ENCODE measurements around the gene CFTR.

DNA sequence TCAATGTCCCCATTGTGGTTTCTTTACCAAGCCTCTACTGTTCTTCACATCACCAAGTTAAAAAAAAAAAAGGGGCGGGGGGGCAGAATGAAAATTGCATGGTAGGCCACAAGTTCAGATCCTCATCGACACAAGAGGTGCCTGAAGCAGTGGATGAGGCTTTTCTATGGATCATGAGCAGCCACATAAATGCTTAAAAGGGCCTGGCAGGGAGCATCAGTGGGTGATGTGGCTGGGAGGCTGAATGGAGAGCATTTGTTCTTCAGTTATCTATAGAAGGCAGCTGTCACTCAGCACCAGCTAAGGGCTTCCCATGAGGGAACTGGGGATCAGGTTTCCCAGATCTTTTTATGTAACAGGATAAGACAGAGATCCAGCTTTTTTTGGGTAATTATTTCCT lies 117.9 kb downstream of the CFTR start:
- TF ChIP-seq POLR2A (IDR thresholded peaks at IDR 0.05): no peak
- TF ChIP-seq, protein P1, sequence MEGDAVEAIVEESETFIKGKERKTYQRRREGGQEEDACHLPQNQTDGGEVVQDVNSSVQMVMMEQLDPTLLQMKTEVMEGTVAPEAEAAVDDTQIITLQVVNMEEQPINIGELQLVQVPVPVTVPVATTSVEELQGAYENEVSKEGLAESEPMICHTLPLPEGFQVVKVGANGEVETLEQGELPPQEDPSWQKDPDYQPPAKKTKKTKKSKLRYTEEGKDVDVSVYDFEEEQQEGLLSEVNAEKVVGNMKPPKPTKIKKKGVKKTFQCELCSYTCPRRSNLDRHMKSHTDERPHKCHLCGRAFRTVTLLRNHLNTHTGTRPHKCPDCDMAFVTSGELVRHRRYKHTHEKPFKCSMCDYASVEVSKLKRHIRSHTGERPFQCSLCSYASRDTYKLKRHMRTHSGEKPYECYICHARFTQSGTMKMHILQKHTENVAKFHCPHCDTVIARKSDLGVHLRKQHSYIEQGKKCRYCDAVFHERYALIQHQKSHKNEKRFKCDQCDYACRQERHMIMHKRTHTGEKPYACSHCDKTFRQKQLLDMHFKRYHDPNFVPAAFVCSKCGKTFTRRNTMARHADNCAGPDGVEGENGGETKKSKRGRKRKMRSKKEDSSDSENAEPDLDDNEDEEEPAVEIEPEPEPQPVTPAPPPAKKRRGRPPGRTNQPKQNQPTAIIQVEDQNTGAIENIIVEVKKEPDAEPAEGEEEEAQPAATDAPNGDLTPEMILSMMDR (IDR thresholded peaks at IDR 0.05): no peak

Data from thyroid gland (tissue), 4 donors.